Measurements from ENCODE around the gene TTC27.

TTC27 gene

GRCh38 chr2:32671885-32672533 lies 44.2 kb downstream of the TTC27 start:
- no peak for DNase-seq

GRCh38 chr2:32678825-32679224 lies 51.0 kb downstream of the TTC27 start:
- DNase-seq = no peak

DNA sequence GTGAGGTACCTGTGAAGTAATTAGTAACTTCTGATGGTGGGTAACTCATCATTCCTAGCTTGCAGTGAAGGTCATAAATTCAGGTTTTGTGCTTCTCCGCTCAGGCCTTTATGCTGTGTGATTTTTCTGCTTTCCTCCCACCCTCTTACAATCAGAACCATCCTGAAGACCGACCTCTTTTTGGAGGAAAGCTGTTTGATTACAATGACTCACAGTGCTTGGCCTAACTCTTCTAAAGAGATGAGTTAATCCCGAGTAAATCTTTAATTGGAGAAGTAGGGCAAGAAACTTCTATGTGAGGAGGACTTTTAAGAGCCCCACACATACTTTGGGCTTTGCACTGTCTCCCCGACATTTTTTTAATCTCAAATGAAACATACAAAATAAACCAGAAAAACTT lies 53.1 kb downstream of the TTC27 start:
- DNase-seq = no peak

GRCh38 chr2:32683520-32684086 lies 55.8 kb downstream of the TTC27 start:
- no peak for DNase-seq

DNA sequence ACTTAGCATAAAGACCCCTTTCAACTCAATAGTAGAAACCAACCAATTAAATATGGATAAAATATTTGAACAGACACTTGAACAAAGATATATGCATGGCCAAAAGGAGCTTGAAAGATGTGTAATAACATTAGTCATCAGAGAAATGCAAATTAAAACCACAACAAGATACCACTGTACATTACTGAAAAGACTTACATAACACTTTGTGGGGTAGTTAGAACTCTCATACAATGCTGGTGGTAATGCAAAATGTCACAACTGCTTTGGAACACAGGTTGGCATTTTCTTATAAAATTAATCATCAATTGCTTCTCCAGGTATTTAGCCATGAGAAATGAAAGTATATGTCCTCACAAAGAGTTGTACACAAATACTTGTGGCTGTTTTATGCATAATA lies 60.7 kb downstream of the TTC27 start:
- no peak for DNase-seq

- DNase-seq = no peak
Observed at GRCh38 chr2:32691678-32692077, 63.8 kb downstream of the TTC27 start.

DNA sequence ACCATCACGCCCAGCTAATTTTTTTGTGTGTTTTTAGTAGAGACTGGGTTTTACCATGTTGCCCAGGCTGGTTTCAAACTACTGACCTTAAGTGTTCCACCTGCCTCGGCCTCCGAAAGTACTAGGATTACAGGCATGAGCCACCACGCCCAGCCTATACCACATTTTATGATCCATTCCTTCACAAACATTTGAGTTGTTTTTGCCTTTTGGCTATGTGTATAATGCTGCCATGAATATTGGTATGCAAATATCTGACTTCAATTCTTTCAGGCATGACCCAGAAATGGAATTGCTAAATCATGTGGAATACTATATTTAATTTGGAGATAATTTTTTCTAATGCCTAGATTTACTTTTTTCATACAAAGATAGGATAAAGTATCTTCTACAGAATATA lies 68.6 kb downstream of the TTC27 start:
- DNase-seq = no peak

DNA sequence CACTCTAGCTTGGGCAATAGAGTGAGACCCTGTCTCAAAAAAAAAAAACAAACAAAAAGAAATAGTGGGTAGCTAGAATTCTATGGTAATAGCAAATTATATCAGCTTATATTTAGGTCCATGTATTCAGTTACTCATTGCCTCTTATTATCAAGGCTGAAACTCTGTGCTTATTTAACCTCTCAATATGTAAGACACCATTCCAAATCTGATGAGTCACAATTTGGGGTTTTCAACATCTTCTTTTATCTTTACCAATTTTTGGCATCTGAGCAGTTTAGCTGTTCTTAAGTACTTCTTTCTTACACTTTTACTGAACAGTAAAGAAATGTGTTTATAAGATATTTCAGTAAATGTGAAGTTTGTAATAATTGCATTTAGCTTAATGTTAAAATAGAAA lies 69.3 kb downstream of the TTC27 start:
- no peak for DNase-seq

- no peak for DNase-seq
Observed at GRCh38 chr2:32699151-32699550, 71.3 kb downstream of the TTC27 start.

DNA sequence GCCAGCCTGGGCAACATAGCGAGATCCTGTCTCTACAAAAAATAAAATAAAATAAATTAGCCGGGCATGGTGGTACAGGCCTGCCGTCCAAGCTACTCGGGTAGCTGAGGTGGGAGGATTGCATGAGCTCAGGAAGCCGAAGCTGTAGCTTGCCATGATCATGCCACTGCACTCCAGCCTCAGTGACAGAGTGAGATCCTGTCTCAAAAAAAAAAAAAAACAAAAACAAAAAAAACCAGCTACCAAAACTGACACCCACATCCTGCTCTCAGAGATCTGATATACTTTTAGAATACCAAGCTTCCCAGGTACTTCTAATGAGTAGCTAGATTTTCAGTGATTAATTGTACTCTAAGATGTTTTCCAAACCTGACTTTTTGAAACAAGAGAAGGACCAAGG lies 74.0 kb downstream of the TTC27 start:
- DNase-seq = no peak

GRCh38 chr2:32702303-32703064 lies 74.6 kb downstream of the TTC27 start:
- DNase-seq = no peak

GRCh38 chr2:32706815-32707579 lies 79.1 kb downstream of the TTC27 start:
- no peak for DNase-seq

DNA sequence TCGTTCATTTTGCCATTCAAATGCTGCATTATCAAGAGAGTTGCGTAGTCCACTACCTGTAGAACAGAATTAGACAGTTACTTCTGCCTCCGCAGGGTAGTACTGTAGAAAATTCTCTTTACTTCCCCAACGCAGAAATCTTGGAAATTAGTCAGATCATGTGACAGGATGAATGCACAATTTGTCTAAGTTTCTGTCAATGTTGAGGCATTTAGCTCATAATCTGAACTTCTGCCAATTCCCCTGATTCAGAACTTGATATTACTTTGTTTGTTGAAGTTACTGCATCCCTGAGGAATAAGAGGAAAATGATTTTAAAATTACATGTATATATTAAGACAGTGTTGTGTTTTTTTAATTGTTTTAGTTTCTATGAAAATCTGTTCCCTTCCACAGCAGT lies 83.4 kb downstream of the TTC27 start:
- DNase-seq = no peak

GRCh38 chr2:32711908-32712501 lies 84.2 kb downstream of the TTC27 start:
- DNase-seq = no peak

GRCh38 chr2:32712870-32713269 lies 85.0 kb downstream of the TTC27 start:
- DNase-seq = no peak

DNA sequence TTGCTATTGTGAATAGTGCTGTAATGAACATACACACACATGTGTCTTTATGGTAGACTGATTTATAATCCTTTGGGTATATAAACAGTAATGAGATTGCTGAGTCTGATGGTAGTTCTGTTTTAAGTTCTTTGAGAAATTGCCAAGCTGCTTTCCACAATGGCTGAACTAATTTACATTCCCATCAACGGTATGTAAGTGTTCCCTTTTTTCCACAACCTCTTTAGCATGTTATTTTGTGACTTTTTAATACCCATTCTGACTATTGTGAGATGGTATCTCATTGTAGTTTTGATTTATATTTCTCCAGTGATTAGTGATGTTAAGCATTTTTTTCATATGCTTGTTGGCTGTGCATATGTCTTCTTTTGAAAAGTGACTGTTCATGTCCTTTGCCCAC lies 86.7 kb downstream of the TTC27 start:
- no peak for DNase-seq

DNA sequence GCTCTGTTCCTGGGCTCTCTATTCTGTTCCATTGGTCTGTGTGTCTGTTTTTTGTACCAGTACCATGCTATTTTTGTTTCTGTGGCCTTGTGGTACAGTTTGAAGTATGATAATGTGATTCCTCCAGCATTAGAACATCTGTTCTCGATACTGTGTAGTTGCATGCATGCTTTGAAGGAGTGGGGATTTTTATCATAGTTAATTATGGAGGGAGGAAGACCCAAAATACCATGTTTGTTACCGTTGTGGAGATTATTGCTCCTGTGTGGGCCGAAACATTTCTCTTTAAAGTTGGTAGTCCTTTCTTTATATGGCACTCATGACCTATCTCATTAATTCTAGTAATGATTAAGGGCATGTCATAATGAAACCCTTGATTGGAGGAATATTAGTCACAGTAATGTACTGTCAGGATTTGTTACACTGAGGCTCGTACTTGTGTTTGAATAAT lies 87.6 kb downstream of the TTC27 start:
- no peak for DNase-seq

- no peak for DNase-seq
Observed at GRCh38 chr2:32715981-32716380, 88.1 kb downstream of the TTC27 start.

GRCh38 chr2:32716598-32716997 lies 88.7 kb downstream of the TTC27 start:
- DNase-seq = no peak

DNA sequence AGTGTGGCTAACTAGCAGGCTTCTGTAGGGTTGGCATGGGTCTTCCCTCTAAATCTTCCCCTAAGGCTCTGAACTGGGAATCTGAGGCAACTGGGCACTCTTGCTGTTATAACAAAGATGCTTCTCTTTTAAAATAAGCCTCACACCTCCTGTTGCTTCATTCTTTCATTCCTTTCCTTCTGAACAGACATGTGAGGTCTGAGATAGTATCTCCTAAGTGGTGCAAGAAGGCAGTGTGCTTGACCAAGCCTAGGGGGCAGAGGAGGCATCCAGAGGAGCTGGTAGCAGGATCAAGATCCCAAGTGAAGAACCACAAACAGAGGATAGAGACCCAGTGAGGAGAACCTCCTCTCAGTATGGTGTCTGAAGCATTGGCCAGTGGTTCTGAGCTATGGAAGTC lies 90.9 kb downstream of the TTC27 start:
- DNase-seq = no peak

GRCh38 chr2:32719430-32719829 lies 91.6 kb downstream of the TTC27 start:
- DNase-seq = no peak

DNA sequence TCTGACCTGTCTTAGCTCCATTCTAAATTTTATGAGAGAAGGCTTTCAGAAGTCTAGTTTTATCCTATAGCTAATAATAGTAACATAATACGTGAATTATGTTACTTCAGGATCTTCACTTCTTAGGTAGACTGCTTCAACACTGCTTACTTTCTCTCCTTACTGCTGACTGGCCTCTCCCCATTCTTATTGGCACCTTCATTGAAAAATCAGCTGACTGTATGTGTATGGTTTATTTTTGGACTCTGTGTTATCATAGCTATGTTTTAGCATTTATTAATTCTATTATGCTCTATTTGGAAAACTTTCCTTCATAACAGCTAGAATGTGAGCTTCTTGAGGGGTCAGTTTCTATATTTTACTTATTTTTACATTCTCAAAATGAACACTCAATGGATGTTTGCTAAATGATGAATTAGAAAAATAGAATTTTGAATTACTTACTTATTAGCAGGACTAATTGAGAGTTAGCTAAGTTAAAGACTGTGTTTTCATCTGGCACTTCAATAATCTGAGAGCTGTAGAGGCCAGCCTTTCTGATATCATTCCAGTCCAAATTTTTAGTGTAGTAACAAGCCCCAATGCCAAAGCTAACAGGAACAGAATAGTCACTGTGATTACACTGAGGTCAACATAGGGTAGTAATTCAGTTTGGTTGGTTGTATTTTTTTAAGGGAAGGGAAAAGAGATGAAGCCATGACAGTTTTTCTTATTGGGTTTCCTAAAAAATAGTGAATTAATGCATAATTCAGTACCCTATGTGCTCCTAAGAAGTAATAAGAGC lies 92.3 kb downstream of the TTC27 start:
- no peak for DNase-seq
